SU-DHL-6 (cell line): ENCODE data around the gene MFNG.

Experiments used
- H2AFZ ChIP-seq: fragments of 200-600 bp; sonication (generic); 2 replicates; pipeline ENCODE4 v1.6.1; 2014; ENCODE audit warnings: low read depth, mild to moderate bottlenecking, moderate library complexity, mixed read lengths, antibody characterized with exemption, low read length; ENCODE audit not compliant: severe bottlenecking
- H3F3A ChIP-seq: fragments of 200-600 bp; shearing (Covaris generic); 2 replicates; pipeline ENCODE4 v1.6.0; 2016; ENCODE audit warnings: antibody characterized with exemption, mild to moderate bottlenecking; ENCODE audit not compliant: insufficient read depth
- H3K27ac ChIP-seq: fragments of 200-600 bp; sonication (generic); 2 replicates; pipeline ENCODE4 v1.5.1; 2016; ENCODE audit warnings: low read depth, mild to moderate bottlenecking, low read length, moderate library complexity, mixed read lengths
- H3K27me3 ChIP-seq: fragments of 200-600 bp; sonication (generic), shearing (Covaris generic); 2 replicates; pipeline ENCODE4 v1.6.0; 2014; ENCODE audit warnings: mild to moderate bottlenecking, low read length
- H3K36me3 ChIP-seq: fragments of 200-600 bp; sonication (generic); 2 replicates; pipeline ENCODE4 v1.6.1; 2014; ENCODE audit warnings: mild to moderate bottlenecking, low read length, mixed read lengths
- H3K4me2 ChIP-seq: fragments of 300-600, 200-600 bp; shearing (Covaris generic), sonication (generic); 2 replicates; pipeline ENCODE4 v1.6.0; 2014; ENCODE audit warnings: low read length, low read depth, mild to moderate bottlenecking; ENCODE audit not compliant: poor library complexity, severe bottlenecking
- H3K4me3 ChIP-seq: fragments of 200-600 bp; sonication (generic); 2 replicates; pipeline ENCODE4 v1.5.1; 2014; ENCODE audit warnings: antibody characterized with exemption, low read length, mild to moderate bottlenecking, mixed read lengths; ENCODE audit not compliant: insufficient read depth, poor library complexity, severe bottlenecking
- H3K79me2 ChIP-seq: fragments of 200-600 bp; sonication (generic); 2 replicates; pipeline ENCODE4 v1.6.1; 2014; ENCODE audit warnings: mild to moderate bottlenecking, low read length, moderate library complexity; ENCODE audit not compliant: insufficient read depth
- H3K9ac ChIP-seq: fragments of 200-600 bp; sonication (generic); 2 replicates; pipeline ENCODE4 v1.7.0; 2014; ENCODE audit warnings: mild to moderate bottlenecking, low read length
- H3K9me2 ChIP-seq: fragments of 200-600 bp; sonication (generic); replicated peaks from 2 replicates; pipeline ENCODE4 v1.6.1; 2014; ENCODE audit warnings: low read length; ENCODE audit not compliant: insufficient read depth
- H3K9me3 ChIP-seq: fragments of 200-600 bp; sonication (generic); 2 replicates; pipeline ENCODE4 v1.6.1; 2014; ENCODE audit warnings: low read length, mixed read lengths; ENCODE audit not compliant: insufficient read depth
- H4K20me1 ChIP-seq: fragments of 200-600 bp; sonication (generic); 2 replicates; pipeline ENCODE4 v1.6.1; 2014; ENCODE audit warnings: low read depth, mild to moderate bottlenecking, antibody characterized with exemption, low read length, moderate library complexity, mixed read lengths
- CTCF ChIP-seq: fragments of 200-600 bp; sonication (generic); IDR thresholded peaks from one replicate; pipeline ENCODE4 v1.5.1; 2017; ENCODE audit warnings: antibody characterized with exemption, mild to moderate bottlenecking, low read length, moderate library complexity; ENCODE audit not compliant: insufficient read depth, poor library complexity, severe bottlenecking
- EZH2phosphoT487 ChIP-seq: fragments of 200-600 bp; sonication (generic), shearing (Covaris generic); conservative IDR thresholded peaks from 2 replicates; pipeline ENCODE4 v1.6.1; 2018; ENCODE audit warnings: mild to moderate bottlenecking, antibody characterized with exemption, low read length, moderate library complexity, mixed read lengths

The MFNG gene

GRCh38 chr22:37526376-37526775 is 40.2 kb upstream of the MFNG start:
- H3K27ac ChIP-seq = no peak overlapping the region
- no peak overlapping the region for H3K4me3 ChIP-seq
- H3K4me2 ChIP-seq = no peak overlapping the region
- no peaks in the 10 kb centered on the region for H3K9me3 ChIP-seq
- no peaks in the 10 kb centered on the region for H3K36me3 ChIP-seq
- H4K20me1 ChIP-seq = no peaks in the 10 kb centered on the region
- H3K79me2 ChIP-seq = no peaks in the 10 kb centered on the region
- no peak overlapping the region for H3K9ac ChIP-seq
- H3K27me3 ChIP-seq = no peaks in the 10 kb centered on the region
- H3F3A ChIP-seq = no peaks in the 10 kb centered on the region
- TF ChIP-seq CTCF (no peak), EZH2phosphoT487 (no peak)
- no peak overlapping the region for H2AFZ ChIP-seq
- H3K9me2 ChIP-seq = no peaks in the 10 kb centered on the region

DNA sequence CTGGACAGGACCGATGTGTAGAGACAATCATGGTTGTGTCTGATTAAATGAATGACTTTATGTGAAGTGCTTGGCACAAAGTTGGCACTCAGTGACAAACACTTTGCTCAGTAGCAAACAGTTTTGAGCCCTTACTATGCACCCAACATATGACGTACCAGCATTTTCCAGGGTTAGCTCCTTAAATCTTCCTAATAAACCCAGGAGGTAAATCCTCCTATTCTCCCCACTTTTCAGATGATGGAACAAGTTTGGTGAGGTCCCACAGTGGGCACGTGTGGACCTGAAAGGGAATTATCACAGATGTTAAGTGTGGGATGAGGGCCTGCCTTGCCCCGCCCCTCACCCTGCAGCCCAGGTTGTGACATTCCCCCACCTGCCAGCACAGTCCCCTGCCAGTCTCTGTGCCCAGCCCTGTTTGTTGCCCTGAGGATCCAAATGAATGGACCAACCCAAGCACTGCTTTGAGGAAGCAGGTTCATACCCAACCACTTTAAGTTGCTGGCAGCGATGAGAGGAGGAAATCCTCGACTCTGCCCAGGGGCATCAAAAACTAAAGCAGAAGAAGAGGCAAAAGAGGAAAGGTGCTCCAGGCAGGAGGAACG is 39.7 kb upstream of the MFNG start:
- Histone ChIP-seq H3K9ac (no peak overlapping the region), H3K9me2 (no peaks in the 10 kb centered on the region), H3K27ac (no peak overlapping the region), H3K4me2 (no peak overlapping the region), H3K36me3 (no peaks in the 10 kb centered on the region), H2AFZ (no peak overlapping the region), H3K9me3 (no peaks in the 10 kb centered on the region), H3K79me2 (no peaks in the 10 kb centered on the region), H4K20me1 (no peaks in the 10 kb centered on the region), H3K27me3 (no peaks in the 10 kb centered on the region), H3F3A (no peaks in the 10 kb centered on the region), H3K4me3 (no peak overlapping the region)
- TF ChIP-seq EZH2phosphoT487 = no peak
- TF ChIP-seq CTCF = no peak

DNA sequence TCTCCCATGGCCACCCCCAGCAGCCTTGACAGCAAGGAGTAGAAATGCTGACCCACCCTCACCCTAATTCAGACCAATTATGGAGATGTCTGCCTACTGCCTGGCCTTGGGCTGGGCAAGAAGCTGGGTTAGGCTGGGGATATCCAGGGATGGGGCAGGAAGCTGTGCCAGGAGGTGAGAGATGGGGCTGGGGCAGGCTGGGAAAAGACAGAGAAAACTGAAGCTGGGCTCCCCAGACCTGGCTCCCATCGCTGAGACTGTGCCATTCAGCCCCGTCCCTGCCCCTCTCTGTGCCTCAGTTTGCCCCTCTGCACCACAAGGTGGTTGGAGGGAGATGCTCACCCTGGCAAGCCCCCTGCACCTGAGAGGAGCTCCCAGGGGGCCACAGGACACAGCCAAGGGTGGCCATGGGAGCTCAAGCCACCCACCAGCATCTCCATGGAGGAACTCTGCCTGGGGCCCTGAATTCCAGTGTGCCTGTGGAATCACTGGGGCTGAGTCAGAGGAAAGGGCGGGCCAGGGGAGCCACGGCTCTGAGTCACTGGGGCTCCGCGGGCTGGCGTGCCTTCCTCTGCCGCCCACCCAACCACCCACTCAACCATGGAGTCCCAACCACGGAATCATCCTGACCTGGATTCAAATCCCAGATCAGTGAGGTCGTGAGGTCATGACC is 39.0 kb upstream of the MFNG start:
- H3K79me2 ChIP-seq = no peaks in the 10 kb centered on the region
- TF ChIP-seq CTCF = no peak
- no peak for TF ChIP-seq EZH2phosphoT487
- H3K27me3 ChIP-seq = no peaks in the 10 kb centered on the region
- H4K20me1 ChIP-seq = no peaks in the 10 kb centered on the region
- H3K9ac ChIP-seq = no peak overlapping the region
- no peaks in the 10 kb centered on the region for H3K36me3 ChIP-seq
- H3K9me3 ChIP-seq = no peaks in the 10 kb centered on the region
- H3K4me3 ChIP-seq = no peak overlapping the region
- H3K4me2 ChIP-seq = no peak overlapping the region
- H3K27ac ChIP-seq = no peak overlapping the region
- H2AFZ ChIP-seq = no peak overlapping the region
- no peaks in the 10 kb centered on the region for H3F3A ChIP-seq
- H3K9me2 ChIP-seq = no peaks in the 10 kb centered on the region
